H1 (cell line): Measurements from ENCODE around the gene GRID2.

Experiments
- CTCF ChIP-seq, 3 experiments: IDR thresholded peaks; 1 replicate in 2 of 3; 2 replicates in 1 of 3; pipeline versions ENCODE4 v1.5.1 to v1.6.1; 2011; ENCODE audit warnings: low read length in 3 of 3, mild to moderate bottlenecking in 3 of 3, inconsistent platforms in 2 of 3, low read depth in 1 of 3, moderate library complexity in 1 of 3; ENCODE audit not compliant: insufficient read depth in 1 of 3; ENCODE audit errors: control extremely low read depth in 1 of 3
- JUN ChIP-seq: IDR thresholded peaks from 2 replicates; pipeline ENCODE4 v1.6.1; 2011; ENCODE audit warnings: low read depth, mild to moderate bottlenecking, improper control_type of control experiment, low read length
- MAFK ChIP-seq: IDR thresholded peaks from 2 replicates; pipeline ENCODE4 v1.6.1; 2012; ENCODE audit warnings: low read depth, mild to moderate bottlenecking, improper control_type of control experiment, low read length
- POLR2AphosphoS5 ChIP-seq: IDR thresholded peaks from 2 replicates; pipeline ENCODE4 v1.6.1; 2011; ENCODE audit warnings: low read depth, low read length
- RAD21 ChIP-seq, 2 experiments: IDR thresholded peaks in 1 of 2; conservative IDR thresholded peaks in 1 of 2; 2 replicates each; pipeline ENCODE4 v1.6.1; 2011; ENCODE audit warnings: low read depth in 2 of 2, low read length in 2 of 2, improper control_type of control experiment in 1 of 2, inconsistent platforms in 1 of 2, mild to moderate bottlenecking in 1 of 2, moderate library complexity in 1 of 2
- RNF2 ChIP-seq: fragments of 200-900, 300-1000 bp; sonication (generic); IDR thresholded peaks from 2 replicates; pipeline ENCODE4 v1.7.1; 2016; ENCODE audit warnings: borderline replicate concordance, low read depth, mild to moderate bottlenecking, antibody characterized with exemption, low read length; ENCODE audit not compliant: poor library complexity, severe bottlenecking; ENCODE audit errors: missing control alignments
- TBP ChIP-seq: IDR thresholded peaks from 2 replicates; pipeline ENCODE4 v1.6.1; 2011; ENCODE audit warnings: low read depth, low read length, improper control_type of control experiment

DNA sequence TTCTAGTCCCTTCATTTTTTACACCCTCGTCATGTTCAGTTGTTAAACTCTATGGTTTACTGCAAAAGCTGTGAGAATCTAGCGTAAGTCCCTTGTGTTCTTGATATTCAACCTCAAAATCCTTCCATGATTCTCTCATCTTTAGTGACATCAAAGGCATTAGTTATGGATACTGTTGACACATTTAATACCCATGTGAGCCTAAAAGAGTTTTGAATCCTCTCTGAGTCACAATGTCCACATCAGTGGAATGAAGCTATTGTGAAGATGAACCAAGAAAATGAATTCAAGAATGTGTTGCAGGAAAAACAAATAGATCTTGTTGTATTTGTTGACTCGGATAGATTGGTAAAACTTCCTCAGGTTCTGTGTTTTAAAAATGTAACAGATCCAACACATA, 1130.1 kb downstream of the GRID2 start:
- no peak for TF ChIP-seq POLR2AphosphoS5
- no peak for TF ChIP-seq JUN
- TF ChIP-seq TBP = no peak
- TF ChIP-seq RAD21 (IDR thresholded peaks at IDR 0.05 in 1 of 2, conservative IDR thresholded peaks at IDR 0.05 in 1 of 2; ENCODE audit: low read depth in 2 of 2, low read length in 2 of 2) = no peak
- no peak for TF ChIP-seq RNF2
- TF ChIP-seq MAFK = no peak
- no peak for TF ChIP-seq CTCF (IDR thresholded peaks at IDR 0.05; ENCODE audit: control extremely low read depth in 1 of 3, insufficient read depth in 1 of 3, low read depth in 1 of 3, low read length in 3 of 3)
